Fibroblast of skin of left quadriceps (primary cell): Measurements from ENCODE around the gene TRIM8.
"Not testable (repeated sequence)": the region's sequence is repeated elsewhere in the genome, so short reads cannot be mapped to it uniquely, and the experiment has no call there.

Source experiments
- DNase-seq, 2 experiments: peaks; one replicate each; pipeline ENCODE4 v3.0.0-alpha.2; 2013; ENCODE audit warnings: low read depth in 2 of 2

The TRIM8 gene

DNA sequence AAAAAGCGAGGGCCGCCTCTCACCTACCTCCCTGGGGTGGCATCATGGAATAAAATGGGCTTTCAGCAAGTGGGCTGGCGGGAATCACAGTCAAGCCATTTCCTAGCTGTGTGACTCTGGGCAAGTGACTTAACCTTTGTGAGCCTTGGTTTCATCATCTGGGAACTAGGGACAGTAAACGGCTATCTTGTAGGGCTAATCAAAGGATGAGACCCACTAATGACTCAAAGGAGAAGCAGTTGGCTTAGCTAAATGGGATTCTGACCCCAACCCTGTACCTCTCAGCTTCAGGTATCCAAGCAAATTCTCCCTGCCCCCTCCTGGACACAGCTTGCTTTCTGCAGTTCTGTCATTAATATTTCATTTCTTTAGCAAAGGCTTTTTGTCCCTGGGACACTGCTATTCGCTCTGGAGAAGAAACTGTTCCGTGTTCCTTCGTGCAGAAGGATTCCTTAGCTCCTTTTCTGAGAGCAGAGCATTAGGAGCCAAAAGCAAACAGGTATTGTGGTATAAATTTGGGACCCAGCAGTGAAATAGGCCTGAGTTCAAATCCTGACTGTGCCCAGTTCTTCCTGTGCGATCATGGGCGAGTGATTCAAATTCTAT is 25.9 kb downstream of the TRIM8 start:
- DNase-seq: no peak

DNA sequence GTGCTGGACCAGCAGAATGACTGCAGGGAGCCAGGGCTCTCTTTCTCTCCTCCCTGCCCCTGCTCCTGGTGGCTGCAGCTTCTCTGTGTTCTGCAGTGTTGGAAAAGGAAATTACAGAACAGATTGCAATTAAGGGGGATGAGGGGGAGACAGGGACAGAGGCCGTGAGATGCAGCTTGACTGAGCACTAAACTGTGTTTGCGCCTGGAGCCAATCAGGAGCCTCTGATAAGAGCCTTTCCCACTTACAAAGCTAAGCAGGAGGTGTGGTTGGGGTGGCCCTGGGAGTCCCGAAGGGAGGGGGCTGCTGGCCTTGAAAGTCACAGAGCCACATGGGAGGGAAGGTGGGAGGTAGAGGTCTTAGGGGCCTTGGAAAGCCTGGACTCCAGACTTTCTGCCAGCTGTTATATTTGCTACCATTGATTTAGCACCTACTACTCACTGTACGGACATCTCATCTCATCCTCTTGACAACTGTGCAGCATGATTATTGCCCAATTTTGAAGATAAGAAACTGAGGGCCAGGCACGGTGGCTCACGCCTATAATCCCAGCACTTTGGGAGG is 26.7 kb downstream of the TRIM8 start:
- DNase-seq: no peak

DNA sequence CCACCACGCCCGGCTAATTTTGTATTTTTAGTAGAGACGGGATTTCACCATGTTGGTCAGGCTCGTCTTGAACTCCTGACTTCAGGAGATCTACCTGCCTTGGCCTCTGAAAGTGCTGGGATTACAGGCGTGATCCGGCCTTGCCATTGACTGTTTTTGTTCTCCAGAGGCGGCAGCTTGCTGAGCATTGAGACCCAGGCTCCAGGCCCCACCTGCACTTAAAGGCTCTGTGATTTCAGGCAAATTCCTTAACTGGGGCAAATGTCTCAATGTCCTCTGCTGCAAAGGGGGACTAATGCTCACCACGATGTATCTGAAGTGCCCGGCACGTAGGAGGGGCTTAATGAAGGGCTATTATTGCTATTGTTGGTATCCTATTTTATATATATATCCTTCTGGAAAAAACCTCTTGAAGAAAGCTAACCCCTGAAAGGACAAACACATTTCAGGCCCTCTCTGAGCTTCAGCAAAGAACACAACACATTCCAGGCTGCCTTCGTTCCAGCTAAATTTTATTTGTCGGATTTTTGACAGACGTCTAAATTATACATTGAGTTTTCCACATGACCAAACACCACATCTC is 29.0 kb downstream of the TRIM8 start:
- no peak for DNase-seq

DNA sequence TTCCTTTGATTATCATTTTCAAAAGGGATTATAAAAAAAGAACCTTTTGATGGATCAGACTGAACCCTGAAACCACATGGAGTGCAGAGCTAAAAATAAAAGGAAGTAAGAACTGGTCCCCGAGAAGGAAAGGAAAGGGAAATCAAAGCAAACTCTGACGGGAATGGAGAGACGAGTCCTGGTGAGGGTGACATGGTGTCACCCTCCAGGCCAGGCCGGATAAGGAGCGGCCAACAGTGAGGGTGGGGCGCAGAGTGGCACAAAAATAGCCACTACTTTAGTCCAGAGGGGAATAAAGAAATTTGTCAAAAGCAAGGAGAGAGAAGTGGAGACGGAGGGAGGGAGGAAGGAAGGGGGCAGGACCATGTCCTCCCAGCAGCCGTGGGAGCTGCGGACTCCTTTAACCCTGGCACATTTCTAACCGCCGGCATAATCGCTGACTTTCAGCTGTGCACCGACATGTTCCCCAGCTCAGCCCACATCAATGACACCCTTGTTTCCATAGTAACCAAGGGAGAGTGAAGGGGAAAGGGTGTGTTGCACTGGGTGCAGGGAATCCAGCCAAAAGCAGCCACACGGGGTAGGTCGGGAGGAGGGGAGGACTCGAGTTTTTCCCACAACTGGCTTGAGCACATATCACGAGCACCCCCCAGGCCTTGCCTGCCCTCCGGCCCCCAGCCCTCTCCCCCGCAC is 29.7 kb downstream of the TRIM8 start:
- DNase-seq: peak in 1 of 2 experiments; percentile 39

DNA sequence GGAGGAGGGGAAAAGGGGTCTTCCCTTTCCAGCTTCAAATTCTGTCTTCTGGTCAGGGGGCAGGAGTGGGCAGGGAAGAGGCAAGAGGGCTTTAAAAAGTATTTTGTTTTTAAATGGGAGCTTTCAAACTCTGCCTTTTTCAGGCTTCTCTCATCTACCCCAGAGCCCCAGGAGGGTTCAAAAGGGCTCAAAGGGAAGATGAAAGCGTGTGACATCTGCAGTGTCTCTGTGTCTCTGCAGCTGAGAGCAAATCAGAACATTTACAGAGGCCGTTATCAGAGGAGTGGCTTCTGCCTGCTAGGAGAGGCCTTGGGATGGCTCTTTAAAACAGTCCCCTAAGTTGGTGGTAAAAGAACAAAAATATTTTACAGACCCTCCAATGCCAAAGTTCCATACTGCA is 30.3 kb downstream of the TRIM8 start:
- DNase-seq: no peak

DNA sequence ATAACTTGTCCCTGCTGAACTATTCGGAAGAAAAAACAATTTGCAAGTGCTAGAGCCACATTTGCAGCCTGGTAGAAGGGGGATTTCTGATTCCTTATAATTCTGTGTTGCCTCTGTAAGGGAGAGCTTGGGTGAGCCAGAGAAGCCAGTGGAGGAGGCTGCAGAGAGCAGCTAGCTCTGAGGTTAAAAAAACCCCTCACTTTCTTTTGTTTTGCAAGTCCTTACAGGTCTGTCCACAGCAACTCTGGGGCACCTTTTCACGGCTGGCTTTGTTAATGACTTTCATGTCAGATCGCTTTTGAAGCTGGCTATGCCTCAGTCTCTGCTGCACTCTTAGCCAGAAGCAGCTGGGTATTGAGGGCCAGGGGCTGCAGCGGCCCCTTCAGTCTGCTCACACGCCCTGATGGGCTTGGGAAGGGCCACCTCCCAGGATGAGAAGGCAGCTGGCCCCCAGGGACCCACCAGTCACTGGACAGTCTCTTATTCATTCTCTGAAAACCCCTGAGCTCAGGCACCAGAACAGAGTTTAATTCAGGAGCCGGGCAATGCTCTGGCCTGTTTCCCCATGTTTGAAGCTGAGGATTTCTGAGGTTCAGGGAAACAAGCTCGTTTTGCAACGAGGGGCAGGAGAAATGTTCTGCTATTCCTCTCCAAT is 30.9 kb downstream of the TRIM8 start:
- DNase-seq: no peak

DNA sequence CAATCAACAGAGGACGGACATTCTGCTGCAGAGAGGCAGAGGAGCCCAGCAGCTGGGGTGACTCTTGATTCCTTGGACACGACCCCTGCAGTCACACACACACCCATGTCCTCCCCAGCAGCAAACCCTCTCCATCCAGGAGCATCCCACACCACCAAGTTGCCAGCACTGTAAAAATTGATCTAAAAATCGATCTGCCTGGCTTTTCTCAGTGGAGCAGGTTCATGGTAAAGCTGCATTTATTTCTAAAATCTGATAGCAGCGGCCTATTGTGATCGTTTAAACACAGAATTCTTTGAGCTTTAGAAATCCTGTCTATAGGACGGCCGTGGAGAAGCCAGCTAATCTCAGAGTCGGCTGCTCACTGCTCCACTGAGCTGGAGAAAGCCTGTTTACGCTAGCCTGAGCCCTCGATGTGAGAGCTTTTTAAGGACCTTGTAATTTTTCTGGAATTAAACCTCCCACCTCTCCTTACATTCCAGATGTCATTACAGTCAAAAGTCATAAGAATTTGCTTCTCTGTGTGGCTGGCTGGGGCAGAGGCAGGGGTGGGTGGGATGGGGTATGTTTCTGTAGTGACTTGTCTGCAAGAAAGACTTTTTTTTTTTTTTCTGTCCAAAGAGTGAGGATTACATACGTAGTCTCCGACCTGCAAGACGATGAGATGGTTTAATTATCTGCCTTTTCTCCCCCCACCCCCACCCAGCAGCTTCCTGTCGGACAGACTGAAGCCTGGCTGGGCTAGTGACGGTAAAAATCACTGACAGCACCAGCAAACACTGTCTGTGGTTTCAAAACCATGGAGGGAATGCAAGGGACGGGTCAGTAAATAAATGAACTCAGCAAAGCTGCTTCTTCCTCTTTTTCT is 31.6 kb downstream of the TRIM8 start:
- DNase-seq: peak; percentile 90 to 91

DNA sequence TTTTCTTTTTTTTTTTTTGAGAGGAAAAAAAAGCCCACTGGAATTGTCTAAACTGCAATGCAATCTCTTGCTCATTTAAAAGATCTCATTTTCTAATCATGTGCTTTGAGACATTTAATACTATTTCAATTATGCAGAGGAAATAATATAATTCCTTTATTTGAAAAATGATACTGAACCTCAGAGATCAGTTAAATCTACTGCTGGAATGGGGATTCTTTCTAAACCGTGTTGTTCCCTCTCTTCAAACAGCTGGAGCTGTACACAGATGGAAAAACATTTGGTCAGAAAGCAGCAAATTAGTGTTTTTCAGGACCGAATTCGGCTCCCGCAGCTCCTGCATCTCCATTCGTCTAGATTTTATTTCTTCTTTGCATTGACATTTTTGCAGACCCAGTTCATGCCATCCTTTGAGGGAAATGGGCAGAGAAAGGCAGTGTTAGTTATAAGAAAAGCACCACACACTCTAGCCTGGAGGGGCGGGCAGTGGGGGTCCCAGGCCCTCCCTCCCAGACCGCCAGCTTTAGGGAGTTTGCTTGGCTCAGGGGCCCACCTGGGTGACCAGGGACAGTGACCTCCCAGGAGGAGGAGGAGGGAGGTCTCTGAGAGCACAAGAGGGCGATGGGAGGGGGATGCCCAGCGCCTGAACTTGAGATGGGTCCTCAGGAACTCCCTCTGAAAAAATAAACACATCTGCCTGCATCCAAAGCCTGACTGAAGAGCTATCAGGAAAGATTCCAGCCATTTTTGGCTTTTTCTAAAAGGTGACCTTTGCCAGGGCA is 32.4 kb downstream of the TRIM8 start:
- DNase-seq: no peak

DNA sequence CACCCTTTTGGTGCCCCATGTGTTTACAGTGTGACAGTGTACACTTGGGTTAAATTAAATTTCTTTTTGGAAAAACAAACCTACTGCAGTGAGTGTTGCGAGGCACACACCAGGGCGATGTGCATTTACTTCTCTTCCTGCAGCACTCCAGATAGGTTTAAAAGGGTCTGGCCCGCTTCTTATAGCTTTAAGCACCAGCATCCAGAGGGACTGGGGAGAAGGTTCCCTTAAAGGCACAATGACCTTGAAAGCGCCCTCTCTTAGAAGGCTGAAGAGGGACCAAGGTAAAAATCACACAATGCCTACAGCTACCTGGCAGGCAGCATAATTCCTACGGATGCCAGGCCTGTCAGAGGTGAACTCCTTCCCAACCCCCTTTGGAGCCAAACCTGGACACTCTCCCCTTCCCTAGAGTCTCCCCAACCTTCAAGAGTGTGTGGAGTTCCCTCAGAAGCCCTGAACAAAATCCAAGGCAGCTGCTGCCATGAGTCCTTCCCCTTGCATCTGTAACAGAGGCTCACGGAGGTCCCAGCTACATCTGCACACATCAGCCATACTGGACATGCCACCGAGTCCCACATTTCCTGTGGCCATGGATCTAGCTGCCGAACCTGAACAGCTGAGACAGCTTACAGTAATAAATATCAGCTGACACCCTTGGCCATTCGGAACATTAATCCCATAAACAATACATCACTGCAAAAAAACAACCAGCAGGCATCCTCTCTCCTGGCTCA is 33.2 kb downstream of the TRIM8 start:
- DNase-seq: no peak

DNA sequence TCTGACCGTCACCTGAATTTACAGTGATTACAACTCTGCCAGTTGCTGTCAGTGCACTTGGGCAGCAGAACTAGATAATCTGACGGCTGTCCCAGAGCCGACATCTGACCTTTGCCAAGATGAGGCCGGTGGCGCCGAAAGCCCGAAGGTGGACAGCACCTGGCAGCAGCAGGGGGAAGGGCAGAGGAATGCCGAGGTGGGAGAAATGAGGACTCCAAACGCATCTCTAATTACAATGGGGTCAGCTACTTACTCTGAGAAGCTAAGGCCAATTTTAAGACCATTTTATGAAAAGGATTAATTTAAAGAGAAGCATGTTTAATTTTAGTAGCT is 33.8 kb downstream of the TRIM8 start:
- DNase-seq: no peak

DNA sequence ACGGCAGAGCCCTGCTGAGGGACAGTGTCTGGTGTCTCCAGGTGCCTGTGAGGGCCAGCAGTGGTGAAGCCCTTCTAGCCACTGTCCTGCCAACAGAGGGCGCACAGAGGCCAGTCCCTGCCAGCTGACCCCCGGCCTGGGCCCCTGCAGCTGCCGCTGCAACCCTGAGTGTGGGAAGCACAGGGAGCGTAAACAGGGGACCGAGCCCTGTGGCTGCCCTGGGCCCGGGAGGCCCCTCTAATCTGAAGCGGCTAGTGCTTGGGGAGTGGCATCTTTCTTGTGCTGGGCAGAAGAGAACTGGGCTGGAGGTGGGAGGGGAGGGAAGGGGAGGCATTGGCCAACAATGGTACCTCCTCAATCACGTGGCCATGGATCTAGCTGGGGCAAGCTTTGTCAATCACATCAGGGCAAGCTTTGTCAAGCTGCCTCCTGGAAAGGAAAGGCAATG is 34.6 kb downstream of the TRIM8 start:
- no peak for DNase-seq

DNA sequence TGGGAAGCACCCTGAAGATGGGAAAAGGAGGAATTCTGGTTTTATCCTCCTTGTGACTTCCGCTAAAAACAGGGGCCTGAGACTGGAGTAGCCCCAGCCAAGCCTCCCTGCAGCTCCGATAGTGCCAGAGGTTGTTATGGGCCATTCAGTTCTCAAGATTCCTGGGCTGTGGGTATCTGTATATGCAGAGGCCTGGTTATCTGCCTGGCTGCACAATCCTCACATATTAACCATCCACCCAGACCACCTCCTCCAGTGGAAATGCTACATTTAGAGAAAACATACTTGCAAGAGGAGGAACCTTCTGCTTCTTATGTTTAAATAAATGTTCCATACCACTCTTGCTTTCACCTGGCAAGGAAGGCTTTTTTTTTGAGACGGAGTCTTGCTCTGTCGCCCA is 35.3 kb downstream of the TRIM8 start:
- no peak for DNase-seq

DNA sequence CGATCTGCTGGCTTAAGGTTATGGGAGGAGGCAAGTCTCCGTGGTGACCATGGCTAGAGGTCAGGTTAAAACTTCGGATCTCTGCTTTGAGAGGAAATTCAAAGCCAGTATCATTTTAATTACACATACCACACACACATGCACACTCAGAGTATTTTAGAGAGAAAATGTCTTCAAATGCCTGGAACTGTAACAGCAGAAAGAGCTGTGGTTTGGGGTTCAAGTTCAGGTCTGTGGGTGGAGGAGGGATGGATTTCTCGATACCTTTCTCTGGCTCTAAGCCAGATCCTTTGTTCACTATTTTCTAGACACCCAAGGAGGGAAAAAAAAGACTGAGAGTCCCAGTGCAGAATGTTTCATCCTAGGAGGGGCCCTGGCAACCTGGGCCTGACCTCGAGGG is 37.4 kb downstream of the TRIM8 start:
- no peak for DNase-seq

DNA sequence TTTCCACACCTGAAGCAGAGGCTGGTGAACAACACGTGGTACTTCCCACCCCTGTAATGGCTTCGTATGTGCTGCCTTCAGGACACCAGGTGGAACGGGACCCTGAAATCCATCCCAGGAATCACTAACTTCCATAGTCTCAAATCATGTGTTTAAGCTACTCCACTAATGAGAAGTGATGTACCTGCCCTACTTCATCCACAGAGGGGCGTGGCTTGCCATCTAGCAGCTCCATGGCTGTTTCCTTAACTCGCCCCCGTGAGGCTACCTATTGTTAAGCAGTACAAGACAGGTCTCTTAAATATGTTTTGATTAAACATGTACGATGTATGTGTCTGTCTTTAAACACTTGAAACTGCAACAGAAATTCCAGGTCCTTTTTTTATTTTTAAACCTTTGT is 38.1 kb downstream of the TRIM8 start:
- no peak for DNase-seq

DNA sequence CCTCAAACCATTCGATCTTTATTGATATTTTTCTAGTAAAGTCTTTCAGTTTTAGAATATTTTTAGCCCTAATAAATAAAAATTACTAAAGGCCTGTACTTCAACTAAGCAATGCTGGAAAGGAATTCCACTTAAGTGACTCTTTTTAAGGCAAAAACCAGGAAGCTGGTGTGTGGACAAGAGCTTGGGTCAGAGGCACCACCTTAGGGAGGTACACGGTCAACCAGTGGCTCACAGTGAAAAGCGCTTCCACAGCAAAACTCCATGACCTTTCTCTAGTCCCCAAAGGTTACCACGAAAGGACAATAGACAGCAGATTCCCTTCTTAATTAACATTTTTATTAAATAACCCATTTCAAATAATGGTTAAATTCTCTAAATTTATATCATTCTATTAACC is 38.7 kb downstream of the TRIM8 start:
- DNase-seq: no peak

DNA sequence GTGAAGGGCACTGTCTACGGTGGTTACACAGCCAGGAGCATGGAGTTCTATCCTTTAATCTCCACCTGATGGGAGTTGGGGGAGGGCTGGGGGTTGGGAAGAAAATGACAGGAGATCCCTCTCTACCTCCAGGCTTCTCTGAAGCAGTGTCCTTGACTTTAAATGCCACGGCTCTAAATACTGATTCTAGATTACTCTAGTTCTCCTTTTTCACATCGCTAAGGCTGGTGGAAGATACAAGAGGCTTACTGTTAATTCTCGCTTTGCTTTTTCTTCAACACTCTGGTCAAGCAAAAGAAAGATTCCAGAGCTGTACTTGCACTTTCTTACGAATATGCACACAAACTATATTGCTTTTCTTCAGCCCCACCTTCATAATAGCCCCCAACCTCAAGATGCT is 39.5 kb downstream of the TRIM8 start:
- no peak for DNase-seq

DNA sequence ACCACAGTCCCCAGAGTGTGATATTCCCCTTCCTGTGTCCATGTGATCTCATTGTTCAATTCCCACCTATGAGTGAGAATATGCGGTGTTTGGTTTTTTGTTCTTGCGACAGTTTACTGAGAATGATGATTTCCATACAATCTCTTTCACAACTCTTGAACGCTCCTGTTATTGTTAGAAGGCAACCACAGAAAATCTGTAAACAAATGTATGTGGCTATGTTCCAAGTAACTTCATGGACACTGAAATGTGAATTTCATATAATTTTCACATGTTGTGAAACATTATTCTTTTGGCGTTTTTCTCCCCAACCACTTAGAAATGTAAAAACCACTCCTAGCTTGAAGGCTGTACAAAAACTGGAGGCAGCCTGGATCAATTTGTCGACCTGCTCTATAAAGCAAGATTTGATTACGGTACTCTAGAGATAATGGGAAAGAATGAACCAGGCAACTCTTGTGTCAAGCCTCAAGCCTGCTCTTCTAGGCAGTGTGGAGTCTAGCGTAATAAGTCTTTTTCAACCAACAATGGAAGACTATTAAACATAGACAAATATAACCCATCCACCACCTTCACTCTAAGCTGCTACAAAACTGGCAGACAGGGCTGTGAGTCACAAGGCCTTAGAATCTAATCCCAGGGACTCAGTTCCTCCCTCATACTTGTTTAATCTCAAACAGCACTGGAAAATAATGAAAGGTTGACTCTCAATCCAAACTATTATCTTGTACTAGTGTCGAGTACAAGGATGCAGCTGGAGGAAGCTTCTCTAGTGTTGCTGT is 47.2 kb downstream of the TRIM8 start:
- no peak for DNase-seq

DNA sequence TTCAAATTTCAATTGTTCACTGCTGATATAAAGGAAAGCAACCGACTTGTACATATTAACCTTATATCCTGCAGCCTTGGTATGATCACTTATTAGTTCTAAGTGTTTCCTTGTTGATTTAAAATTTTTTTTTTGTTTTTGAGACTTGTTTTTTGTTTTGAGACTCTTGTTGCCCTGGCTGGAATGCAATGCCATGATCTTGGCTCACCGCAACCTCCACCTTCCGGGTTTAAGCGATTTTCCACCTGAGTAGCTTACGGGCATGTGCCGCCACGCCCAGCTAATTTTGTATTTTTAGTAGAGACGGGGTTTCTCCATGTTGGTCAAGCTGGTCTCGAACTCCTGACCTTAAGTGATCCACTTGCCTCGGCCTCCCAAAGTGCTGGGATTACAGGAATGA is 51.1 kb downstream of the TRIM8 start:
- not testable (repeated sequence) for DNase-seq

DNA sequence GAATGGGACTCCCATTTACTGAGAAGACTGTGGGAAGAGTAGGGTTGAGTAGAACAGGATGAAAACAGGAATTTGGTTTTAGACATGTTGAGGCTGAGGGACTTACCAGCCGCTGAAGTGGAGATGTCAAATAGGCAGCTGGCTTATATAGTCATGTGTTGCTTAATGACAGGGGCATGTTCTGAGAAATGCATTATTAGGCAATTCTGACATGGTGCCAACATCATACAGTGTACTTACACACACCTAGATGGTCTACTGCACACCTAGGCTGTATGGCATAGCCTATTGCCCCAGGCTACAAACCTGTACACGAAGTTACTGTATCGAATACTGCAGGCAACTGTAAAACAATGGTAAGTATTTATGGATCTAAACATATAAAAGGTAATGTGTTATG is 52.5 kb downstream of the TRIM8 start:
- no peak for DNase-seq
